ENCODE measurements around the gene GSK3A.
"Not testable (repeated sequence)": the region's sequence is repeated elsewhere in the genome, so short reads cannot be mapped to it uniquely, and the experiment has no call there.

GSK3A gene

GRCh38 chr19:42267644-42268141 lies 25.3 kb upstream of the GSK3A start:
- no peak for DNase-seq

- DNase-seq, result not testable (repeated sequence)
Measured at GRCh38 chr19:42266928-42267603, 24.7 kb upstream of the GSK3A start.

GRCh38 chr19:42266105-42266504 lies 23.7 kb upstream of the GSK3A start:
- not testable (repeated sequence) for DNase-seq

GRCh38 chr19:42261763-42262162 lies 19.4 kb upstream of the GSK3A start:
- DNase-seq, result no peak

GRCh38 chr19:42257842-42258241 lies 15.4 kb upstream of the GSK3A start:
- not testable (repeated sequence) for DNase-seq

GRCh38 chr19:42255766-42256745 lies 13.7 kb upstream of the GSK3A start:
- peak; percentile 33 for DNase-seq

GRCh38 chr19:42254850-42255765 lies 12.7 kb upstream of the GSK3A start, which contains the start of gene ERF:
Gene ERF, minus strand, starts transcription at chr19:42255128. Its CDS starts 129 bp downstream, at chr19:42254999.
- peak; percentile 76 for DNase-seq

- DNase-seq, result peak; percentile 43
Measured at GRCh38 chr19:42254089-42254849, 11.9 kb upstream of the GSK3A start.

GRCh38 chr19:42253245-42254088 lies 11.1 kb upstream of the GSK3A start:
- DNase-seq, result peak; percentile 61

GRCh38 chr19:42252365-42253244 lies 10.2 kb upstream of the GSK3A start:
- no peak for DNase-seq

GRCh38 chr19:42251572-42252358 lies 9.4 kb upstream of the GSK3A start:
- no peak for DNase-seq

- DNase-seq, result no peak
Measured at GRCh38 chr19:42250666-42251531, 8.5 kb upstream of the GSK3A start.

GRCh38 chr19:42250183-42250665 lies 7.8 kb upstream of the GSK3A start:
- DNase-seq, result no peak

- no peak for DNase-seq
Measured at GRCh38 chr19:42249769-42250168, 7.4 kb upstream of the GSK3A start.

- DNase-seq, result no peak
Measured at GRCh38 chr19:42249149-42249750, 6.8 kb upstream of the GSK3A start.

- DNase-seq, result no peak
Measured at GRCh38 chr19:42248270-42249148, 6.1 kb upstream of the GSK3A start.

All from NCI-H526 treated with DMSO at 0.1 percent for 48 hours (cell line).